AG04449 (cell line): ENCODE measurements around the gene ZNF77.

Experiments
- CTCF ChIA-PET: fragments of 350-600 bp; formaldehyde crosslinking; extraction: SDS; loops from one replicate; lab custom pipeline; 2021; ENCODE audit warnings: antibody characterized with exemption; lab: Yijun Ruan, JAX
- POLR2A ChIA-PET: fragments of 400-600, 350-600 bp; formaldehyde crosslinking; extraction: SDS; loops from one replicate; lab custom pipeline; 2020; ENCODE audit warnings: antibody characterized with exemption, inconsistent platforms; lab: Yijun Ruan, JAX
- DNase-seq: peaks from one replicate; pipeline ENCODE4 v3.0.0-alpha.2; 2010; ENCODE audit warnings: low read depth, low spot score
- H3K4me3 ChIP-seq: 2 replicates; pipeline ENCODE4 v1.5.1; 2011; ENCODE audit warnings: low read depth, mild to moderate bottlenecking, control low read depth, low read length
- TF ChIP-seq, protein P1 (sequence below): IDR thresholded peaks from one replicate; pipeline ENCODE4 v1.5.1; 2011; ENCODE audit warnings: mild to moderate bottlenecking, moderate library complexity, low read length, control low read depth, inconsistent platforms; ENCODE audit not compliant: insufficient read depth; ENCODE audit errors: missing control alignments

The ZNF77 gene

DNA sequence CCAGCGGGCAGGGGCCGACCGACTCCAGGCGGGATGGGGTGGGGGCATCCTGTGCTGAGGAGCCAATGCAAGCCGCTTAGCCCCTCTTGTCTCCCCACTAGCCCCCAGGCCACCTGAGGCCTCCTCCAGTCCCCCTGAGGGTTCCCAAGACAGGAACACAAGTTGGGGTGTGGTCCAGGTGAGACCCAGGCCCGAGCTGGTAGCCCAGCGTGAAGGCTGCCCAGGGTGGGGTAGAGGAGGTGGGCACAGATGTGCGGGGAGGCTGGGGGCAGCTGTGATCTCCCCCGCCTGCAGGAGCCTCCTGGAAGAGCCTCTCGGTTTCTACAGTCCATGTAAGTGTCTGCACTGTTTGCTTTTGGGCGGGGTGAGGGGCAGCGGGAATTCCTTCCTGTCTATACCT, 43.0 kb upstream of the ZNF77 start:
- H3K4me3 ChIP-seq, result no peak overlapping the region
- CTCF ChIA-PET, result no interaction called here
- TF ChIP-seq, protein P1, sequence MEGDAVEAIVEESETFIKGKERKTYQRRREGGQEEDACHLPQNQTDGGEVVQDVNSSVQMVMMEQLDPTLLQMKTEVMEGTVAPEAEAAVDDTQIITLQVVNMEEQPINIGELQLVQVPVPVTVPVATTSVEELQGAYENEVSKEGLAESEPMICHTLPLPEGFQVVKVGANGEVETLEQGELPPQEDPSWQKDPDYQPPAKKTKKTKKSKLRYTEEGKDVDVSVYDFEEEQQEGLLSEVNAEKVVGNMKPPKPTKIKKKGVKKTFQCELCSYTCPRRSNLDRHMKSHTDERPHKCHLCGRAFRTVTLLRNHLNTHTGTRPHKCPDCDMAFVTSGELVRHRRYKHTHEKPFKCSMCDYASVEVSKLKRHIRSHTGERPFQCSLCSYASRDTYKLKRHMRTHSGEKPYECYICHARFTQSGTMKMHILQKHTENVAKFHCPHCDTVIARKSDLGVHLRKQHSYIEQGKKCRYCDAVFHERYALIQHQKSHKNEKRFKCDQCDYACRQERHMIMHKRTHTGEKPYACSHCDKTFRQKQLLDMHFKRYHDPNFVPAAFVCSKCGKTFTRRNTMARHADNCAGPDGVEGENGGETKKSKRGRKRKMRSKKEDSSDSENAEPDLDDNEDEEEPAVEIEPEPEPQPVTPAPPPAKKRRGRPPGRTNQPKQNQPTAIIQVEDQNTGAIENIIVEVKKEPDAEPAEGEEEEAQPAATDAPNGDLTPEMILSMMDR, result no peak
- POLR2A ChIA-PET, result no interaction called here
- no peak for DNase-seq

DNA sequence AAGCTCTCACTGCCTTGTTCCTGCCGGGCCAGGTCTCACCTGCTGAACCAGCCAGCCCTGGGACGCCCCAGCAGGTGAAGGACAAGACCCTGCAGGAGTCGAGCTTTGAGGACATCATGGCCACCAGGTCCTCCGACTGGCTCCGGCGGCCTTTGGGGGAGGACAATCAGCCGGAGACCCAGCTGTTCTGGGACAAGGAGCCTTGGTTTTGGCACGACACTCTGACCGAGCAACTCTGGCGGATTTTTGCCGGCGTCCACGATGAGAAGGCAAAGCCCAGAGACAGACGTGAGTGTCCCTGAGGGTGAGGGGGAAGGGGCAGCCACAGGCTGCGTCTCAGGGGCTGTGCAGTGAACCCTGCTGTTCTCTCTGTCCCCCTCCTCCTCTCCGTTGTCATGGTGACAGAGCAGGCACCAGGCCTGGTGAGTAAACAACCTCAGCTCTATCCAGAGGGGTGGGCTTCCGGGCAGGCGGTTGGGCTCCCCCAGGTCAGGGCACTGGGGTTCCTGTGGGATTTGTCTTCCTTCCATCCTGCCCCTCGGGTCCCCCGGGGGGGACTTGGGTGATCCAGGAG, 42.3 kb upstream of the ZNF77 start:
- DNase-seq, result no peak
- TF ChIP-seq, protein P1, result no peak
- H3K4me3 ChIP-seq, result no peak overlapping the region
- ChIA-PET POLR2A (no interaction called here), CTCF (interaction anchor here (1.5 kb wide), 1 partner anchor 177 kb away, joined by 3 read pairs; no protein-coding TSS in a partner anchor)

DNA sequence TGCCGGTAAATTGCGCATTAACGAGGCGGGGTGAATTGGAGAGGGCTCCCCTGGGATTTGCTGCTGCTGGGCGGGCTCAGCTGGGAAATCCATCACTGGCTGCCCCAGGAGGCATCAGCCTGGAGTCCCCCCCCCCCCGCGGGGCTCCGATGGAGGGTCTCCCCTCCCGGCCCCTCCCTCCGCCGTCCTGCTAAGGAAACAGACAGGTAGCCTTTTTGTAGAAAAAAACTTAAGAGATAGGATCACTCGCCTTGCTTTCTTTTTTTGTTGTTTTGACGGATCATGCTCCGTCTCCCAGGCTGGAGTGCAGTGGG, 39.4 kb upstream of the ZNF77 start:
- peak overlapping the region; percentile 53 for H3K4me3 ChIP-seq
- ChIA-PET CTCF (no interaction called here), POLR2A (no interaction called here)
- TF ChIP-seq, protein P1, result no peak
- DNase-seq, result no peak

DNA sequence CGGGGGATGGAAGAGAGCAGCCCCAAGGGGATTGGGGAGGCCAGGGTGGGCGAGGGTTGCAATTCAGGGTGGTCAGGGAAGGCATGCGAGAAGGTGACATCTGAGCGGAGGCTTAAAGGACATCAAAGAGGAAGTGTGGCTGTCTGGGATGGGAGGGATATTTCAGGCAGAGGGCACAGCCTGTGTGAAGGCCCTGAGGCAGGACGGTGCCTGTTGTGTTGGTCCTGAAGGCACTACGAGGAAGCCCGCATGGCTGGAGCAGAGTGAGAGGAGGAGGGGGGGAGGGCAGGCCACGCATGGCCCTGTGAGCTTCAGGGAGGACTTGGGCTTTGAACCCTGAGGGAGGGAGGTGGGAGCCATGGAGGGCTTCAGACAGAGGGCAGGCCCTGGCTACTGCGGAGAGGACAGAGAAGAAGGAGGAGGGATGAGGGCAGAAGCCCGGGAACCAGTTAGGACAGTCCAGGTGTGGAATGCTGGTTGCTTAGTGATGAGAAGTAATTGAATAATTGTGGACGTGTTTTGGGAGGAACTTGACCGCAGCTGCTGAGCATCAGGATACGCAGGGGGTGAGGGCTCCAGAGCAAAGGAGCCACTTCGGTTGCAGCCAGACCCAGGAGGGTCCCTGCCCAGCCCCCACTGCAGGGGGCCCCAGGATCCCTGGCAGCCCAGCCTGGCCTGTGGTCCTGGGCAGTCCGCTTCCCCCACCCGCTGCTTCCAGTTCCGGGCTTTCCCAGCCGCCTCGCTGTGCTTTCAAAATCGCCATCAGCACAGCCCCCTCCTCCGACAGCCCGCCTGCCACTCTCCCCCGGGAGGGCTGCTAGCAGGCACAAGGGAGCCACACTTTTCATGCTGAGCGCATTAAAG, 38.8 kb upstream of the ZNF77 start:
- ChIA-PET POLR2A (no interaction called here), CTCF (interaction anchor here (0.9 to 1.0 kb wide), 2 partner anchors 21 to 92 kb away, joined by 3 to 5 read pairs; no protein-coding TSS in a partner anchor)
- TF ChIP-seq, protein P1, result no peak
- DNase-seq, result no peak
- peak overlapping the region; percentile 53 for H3K4me3 ChIP-seq

DNA sequence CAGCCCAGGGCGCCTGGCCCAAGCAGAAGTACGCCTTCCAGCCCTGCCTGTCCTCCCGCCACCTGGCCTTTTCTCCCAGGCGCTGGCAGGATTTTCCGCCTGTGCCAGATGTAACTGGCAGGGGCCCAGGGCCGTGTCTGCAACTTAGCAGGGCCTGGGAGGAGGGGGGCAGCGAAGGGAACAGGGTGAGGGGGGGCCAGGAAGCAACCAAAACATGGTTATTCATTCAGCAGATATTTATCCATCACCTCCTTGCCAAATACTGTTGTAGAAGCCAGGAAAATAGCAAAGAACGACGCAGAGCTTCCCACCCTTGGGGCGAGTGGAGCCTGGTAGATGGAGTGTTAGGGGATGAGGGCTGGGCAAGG, 38.2 kb upstream of the ZNF77 start:
- DNase-seq, result peak; percentile 67
- ChIA-PET POLR2A (no interaction called here), CTCF (interaction anchor here (0.9 to 1.0 kb wide), 2 partner anchors 20 to 92 kb away, joined by 3 to 5 read pairs; no protein-coding TSS in a partner anchor)
- H3K4me3 ChIP-seq, result no peak overlapping the region
- TF ChIP-seq, protein P1, result no peak

DNA sequence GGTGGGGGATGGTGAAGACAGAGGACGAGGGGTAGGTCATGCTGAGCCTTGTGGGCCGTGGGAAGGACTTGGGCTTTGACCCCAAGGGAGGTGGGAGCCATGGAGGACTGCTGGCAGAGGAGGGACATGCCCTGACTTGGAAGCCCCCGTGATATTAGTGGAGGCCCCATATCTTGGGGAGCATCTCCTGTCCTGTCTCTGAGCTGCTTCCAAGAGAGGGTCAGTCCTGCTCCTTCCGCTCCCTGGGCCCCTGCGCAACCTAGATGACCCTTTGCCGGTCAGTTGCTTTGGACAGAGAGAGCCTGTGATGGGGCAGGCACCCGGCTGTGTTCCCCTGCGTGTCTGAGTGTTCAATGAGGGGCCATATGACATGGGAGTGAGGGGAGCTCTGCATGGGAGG, 37.8 kb upstream of the ZNF77 start:
- DNase-seq, result no peak
- ChIA-PET POLR2A (no interaction called here), CTCF (interaction anchor here (0.9 to 1.0 kb wide), 2 partner anchors 20 to 93 kb away, joined by 3 to 5 read pairs; no protein-coding TSS in a partner anchor)
- TF ChIP-seq, protein P1, result no peak
- no peak overlapping the region for H3K4me3 ChIP-seq
